ENCODE measurements around the gene ZCWPW1.
A peak's percentile ranks its signal among the peaks of the same experiment; 100 is the strongest.

ZCWPW1 gene, protein sequence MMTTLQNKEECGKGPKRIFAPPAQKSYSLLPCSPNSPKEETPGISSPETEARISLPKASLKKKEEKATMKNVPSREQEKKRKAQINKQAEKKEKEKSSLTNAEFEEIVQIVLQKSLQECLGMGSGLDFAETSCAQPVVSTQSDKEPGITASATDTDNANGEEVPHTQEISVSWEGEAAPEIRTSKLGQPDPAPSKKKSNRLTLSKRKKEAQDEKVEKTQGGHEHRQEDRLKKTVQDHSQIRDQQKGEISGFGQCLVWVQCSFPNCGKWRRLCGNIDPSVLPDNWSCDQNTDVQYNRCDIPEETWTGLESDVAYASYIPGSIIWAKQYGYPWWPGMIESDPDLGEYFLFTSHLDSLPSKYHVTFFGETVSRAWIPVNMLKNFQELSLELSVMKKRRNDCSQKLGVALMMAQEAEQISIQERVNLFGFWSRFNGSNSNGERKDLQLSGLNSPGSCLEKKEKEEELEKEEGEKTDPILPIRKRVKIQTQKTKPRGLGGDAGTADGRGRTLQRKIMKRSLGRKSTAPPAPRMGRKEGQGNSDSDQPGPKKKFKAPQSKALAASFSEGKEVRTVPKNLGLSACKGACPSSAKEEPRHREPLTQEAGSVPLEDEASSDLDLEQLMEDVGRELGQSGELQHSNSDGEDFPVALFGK
- 19.0 to 21.8 reads per million in 2 donors for total RNA-seq

DNA sequence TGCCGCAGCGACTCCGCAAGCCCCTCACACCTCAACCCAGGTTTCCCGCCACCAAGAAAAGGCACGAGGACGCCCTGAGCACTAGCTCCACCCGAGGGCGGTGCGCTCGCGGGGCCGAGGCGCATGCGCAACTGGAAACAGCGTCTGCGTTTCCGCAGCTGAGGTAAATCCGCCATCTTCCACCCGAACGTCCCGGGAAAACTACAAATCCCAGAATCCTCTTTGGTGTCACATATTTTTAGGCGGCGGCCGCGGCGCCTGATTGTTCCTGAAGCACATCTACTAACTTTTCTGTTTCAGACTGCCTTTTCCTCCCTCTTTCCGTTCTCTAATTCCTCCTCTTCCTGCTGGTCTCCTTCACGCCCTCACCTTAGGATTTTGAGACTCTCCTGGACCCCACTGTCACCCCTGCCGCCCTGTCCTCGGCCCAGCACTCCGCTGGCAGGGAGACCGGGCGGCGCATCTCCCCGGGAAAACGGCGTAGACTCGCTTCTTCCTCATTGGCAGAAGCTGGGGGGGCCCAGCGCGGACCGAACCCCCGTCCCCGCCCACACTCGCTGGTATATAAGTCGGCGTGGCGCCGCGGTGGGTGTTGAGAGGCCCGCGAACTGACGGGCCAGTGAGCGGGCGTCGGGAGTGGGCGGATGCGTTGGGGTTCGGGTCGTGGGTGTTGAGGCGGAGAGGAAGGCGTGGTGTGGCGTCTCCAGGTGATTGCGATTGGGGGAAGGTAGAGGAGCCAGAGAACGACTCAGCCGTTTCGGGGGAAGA, at the start of gene ZCWPW1:
Gene ZCWPW1 (minus strand): TSS at position 505 of the 768 bp plus-strand sequence. CDS start 8,054 bp downstream, outside the sequence.
- DNase-seq: peak; percentile 94

DNA sequence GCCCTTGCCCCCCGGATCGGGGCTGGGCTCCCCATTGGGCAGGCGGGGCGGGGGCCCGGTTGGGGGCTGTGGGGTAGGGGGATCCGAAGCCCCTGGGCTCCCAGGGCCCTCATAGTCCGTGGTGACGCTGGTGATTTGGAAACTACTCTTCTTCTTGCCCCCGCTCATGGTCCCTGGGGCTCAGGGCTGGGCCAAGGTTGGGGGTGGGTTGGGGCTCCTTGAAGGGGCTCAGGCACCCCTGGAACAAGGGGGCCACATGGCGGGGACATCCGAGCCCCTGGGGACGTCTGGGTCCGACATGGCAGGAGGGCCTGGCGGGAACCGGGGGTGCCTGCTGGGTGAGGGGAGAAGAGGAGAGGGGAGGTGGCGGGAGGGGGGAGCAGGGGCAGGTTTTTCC, 49.4 kb upstream of the ZCWPW1 start:
- DNase-seq: no peak

DNA sequence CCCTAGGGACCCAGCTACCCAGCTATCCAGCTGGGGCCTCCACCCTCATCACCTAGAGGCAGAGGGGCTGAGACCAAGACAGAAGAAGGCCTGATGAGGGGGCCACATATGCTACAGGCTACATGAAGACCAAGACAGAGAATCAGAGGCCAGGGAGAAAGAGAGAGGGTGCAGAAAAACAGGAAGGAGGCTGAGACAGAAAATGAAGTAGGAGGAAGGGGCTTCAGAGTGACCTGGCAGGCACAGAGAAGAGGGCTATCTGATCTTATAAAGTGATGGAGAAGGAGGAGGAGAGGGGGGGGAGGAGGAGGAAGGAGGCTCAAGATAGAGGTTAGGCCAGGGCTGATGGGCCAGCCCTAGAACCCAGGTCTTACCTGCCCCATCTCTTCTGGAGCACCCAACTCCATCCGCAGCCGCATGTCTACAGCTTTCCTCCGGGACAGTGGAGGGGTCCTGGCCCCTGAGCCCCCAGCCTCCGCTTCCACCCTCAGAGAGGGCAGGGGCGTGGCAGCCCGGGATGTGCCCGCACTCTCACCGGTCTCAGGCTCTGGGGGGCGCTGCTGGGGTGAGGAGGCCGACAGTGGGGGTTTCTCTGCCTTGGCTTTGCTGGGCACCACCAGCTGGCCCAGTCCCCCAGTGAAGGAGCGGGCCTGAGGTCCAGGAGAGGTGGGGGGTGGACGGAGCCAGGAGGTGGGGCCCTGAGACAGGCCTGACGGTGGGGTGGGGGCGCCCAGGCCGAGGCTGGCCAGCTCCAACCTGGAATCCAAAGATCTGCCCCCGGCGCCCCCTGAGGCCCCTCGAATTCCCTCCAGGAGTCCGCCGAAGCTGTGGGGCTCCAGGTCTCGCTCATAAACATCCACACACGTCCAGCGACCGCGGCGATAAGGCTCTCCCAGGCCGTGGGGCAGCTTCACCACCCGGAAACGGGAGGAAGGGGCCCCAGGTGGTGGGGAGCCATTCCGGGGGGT, 48.7 kb upstream of the ZCWPW1 start:
- DNase-seq: no peak

DNA sequence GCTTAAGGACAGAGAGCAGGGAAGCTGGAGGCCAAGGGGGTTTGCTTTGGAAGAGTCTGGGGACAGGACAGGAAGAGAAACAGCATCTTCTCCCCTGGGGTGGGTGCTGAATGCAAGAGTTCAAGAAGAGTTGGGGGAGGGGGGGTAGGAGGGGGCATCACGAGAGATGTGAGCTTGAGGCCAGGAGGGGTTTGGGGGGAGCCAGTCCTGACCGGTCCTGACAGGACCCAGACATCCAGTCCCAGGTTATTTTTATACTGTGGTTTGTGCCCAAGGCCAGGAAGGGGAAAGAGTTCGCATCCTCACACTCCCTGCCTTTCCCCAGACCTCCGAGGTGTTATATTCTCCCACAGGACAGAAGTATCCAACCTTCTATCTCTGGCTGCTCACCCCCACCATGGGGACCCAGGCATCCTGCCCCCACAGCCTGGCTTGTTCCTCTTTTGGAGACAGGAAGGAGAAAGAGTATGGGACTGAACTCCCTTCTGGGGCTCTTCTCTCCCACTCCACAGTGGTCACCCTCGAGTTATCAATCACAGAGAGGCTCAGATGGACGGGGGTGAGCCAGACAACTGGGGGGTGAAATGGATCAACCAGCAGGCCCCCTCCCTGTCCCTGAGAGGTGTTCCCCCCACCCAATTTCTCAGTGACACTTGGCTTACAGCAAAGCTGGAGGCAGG, 47.7 kb upstream of the ZCWPW1 start:
- no peak for DNase-seq

DNA sequence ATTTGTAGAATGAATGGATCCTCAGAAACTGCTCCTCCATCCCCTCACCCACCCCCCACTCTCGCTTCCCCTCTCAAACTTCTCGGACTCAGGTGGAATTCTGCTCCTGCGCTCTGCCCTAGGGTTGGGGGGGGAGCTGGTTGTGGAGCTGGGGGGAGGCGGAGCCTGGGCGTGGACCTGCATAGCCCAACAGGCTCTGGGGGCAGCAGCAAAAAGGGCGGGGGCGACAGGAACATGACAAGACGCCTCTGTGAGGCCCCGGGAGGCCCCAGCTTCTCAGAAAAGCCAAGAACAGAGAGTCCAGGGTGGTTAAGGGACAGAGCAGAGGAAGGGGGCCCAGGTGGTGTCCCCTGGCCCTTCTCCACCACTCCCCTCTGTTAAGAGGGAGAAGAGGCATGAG, 47.0 kb upstream of the ZCWPW1 start:
- DNase-seq: no peak

DNA sequence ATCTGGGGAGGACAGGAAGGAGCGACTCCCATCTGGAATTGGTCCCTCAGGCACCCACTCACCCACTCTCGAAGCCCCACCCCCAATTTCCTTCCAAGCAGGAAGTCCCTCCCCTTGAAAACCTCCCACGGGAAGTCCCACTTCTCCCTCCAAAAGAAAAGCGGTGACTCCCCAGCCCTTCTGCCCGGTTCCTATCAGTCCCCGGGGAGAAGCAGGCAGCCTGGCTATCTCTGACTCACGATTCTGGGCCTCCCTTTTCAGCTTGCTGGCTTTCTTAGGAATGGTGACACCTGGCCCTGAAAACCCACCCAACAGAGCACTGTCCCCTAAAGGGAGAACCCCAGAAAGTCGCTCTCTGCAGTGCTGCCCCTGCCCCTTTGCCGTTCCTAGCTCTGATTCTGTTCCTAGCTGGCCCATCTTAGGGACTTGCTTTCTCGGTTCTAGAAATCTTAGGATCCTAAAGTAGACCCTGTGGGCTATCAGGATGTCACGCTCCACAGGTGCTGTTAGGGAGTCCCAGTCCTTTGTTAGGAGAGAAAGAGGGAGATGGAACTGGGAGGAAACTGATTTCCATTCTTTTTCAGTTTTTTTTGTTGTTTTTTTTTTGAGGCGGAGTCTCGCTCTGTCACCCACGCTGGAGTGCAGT, 44.5 kb upstream of the ZCWPW1 start:
- no peak for DNase-seq

DNA sequence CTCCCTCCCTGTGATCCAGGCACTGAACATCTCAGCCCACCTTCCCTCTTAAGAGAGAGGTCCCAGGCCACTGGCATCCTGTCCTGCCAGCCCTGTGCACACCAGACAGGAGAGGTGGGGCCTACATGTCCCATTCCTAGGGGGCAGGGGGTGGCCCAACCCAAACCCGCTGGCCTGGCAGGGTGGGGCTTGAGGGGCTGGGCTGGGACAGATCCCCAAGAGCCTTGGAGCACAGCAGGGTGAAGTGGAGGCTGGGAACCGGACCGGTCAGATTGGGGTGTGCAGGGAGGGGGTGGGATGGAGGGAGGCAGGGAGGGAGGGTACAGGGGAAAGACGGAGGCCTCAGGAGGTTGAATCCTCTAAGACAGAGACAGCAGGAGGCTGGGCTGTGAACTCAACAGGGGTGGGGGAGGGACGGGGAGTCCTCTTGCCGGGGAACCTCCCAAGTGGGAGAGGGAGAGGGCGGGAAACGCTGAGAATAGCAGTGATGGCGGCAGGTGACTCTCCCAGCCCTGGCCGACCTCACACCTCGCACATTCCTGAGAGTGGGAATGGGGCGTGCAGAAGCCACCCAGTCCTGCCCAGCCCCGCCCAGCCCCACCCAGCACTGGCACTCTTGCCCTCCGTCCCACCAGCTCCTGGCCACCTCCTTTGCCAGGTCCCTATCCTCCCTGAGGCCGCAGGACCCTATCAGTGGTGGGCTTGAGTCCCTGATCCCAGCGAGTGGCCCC, 43.8 kb upstream of the ZCWPW1 start:
- no peak for DNase-seq

DNA sequence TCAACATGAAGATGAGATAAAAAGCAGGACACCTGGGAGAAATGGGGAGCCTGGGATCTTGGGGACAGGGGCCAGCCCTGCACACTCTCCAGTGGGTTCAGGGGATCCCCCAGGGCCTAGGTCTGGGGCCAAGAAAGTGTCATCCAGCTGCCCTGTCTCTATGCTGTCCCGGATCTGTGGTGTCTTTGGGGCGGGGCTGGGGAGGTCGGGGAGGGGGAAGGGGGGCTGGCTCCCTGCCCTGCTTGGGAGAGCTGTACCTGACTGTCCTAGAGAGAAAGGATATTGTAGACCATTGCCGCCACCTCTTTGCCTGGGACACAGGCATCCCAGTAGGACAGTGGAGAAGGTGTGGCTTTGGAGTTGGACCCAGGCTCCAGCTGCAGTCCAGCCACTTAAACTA, 42.5 kb upstream of the ZCWPW1 start:
- no peak for DNase-seq

DNA sequence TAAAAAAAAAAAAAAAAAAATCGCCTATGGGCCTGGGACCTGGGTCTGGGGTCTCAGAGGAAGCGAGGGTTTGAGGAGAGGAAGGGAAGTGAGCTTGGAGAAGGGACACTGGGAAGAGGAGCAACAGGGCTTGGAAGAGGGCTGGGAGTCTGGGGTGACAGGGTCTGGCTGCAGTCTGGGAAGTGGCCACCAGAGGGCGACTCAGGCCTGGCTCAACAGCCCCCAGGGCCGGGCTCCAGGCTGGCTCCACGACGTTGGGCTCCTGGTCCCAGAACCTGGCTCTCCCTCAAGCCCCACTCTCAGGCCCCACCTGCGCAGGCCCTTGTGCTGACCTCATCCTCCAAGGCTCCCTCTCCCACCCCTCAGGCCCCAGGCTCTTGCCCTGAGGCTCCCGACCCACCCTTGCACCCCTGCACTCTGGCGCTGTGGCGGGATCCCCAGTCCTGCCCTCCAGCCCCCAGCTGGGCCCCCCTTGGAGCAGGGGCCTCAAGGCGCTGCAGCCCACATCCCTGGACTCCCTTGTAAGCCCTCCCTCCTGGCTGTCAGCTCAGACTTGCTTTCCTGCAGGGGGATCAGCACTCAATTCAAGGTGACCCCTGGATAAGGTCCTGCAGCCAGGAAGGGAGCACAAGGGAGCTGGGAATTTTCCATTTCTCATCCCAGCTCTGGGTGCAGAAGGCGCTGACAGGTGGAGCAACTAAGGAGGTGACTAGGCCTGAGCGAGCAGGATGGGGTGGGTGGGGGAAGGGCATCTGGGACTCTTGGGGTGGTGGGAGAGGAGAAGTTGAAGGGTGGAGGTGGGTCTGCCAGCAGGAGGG, 40.9 kb upstream of the ZCWPW1 start:
- DNase-seq: peak; percentile 47

DNA sequence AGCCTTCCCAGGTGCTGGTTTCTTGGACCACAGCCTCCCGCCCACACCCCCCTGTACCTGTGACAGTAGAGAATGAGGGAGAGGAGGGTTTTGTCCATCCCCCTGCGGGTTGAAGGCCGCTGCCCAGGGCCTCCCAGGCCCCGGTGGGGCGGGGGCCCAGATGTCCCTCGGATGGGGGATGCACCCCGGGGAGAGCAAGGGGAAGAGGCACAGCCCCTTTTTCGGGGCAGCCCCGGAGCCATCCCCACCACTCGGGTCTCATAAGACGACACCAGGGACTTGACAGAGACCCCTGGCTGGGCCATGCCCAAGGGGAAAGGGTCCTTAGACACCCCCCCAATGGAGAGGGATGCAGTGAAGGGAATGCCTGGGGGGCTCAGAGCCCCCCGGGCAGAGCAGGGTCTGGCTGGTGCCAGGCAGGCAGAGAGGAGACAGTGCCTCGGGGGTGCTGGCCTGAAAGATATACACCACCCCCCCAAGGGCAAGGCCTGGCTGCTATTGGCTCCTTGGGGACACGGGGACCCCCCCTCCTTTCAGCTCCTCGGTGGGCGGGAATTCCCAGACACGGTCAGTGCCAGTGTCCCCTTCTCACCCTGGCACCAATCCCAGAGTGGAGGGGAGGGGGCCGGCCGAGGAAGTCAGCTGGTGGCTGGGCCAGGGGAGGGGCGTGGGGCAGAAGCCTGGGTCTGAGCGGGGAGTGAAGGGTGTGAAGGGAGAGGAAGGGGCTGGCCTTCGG, 39.3 kb upstream of the ZCWPW1 start:
- no peak for DNase-seq

DNA sequence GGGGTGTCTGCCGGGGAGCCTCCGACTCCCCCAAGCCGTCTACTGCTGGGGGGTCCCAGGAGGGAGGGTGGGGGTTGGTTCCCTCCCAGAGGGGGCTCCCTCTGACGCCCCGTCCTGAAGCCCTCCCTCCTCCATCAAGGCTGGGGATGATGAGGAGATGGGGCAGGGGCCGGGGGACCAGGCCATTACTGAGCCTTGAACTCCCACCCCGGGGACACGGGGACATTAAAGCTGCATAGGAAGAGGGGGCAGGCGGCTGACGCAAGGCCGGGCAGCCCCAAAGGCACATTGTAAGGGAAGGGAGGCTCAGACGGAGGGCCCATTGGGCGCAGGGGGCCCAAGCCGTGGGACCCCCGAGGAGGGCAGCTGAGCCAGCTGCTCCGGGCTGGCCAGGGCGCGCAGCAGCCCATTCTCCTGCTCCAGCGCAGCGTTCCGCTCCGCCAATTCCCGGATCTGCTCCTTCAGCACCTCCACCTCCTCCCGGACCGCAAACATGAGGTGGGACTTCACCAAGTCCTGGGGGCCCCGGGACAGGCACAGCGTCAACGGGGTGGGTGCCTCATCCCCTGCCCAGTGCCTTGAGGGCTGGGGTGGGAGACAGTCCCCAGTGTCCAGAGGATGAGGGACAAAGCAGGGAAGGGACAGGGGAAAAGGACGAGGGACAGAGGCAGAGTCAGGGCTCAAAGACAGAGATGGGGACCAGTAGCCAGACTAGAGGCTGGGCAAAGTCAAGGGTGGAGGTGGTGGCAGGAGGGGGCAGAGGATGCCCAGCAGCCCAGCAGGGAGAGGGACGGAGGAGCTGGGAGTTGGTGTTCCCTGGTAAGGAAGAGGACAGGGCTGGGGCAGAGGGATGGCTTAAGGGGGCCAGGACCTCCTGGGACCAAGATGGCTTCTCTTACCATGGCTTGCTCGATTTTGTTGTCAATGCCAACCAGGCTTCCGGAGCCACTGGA, 38.4 kb upstream of the ZCWPW1 start:
- no peak for DNase-seq

DNA sequence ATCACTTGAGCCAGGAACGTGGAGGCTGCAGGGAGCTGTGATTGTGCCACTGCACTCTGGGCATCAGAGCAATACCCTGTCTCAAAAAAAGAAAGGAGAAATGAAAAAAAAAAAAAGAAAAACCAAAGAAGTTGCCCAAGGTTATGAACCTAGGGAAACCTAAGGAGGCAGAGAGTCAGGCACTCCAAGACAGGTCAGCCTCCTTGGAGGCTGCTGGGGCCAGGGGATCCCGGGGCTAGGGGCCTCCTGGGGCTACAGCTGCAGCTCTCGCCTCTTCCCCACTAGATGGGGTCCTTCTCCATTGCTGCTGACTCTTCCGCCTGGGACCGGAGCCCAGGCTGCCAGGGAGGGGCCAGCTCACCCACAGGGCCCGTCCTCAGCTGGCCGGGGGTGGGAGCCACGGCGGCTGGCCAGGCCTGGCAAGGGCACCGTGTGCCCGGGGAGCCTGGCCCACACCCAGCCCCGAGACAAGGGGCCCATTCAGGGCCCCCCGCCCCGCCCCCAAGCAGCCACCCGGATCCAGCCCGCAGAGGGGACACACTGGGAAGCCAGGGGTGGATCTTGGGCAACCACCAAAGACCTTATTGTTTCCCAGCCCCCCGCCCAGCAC, 37.3 kb upstream of the ZCWPW1 start:
- no peak for DNase-seq

DNA sequence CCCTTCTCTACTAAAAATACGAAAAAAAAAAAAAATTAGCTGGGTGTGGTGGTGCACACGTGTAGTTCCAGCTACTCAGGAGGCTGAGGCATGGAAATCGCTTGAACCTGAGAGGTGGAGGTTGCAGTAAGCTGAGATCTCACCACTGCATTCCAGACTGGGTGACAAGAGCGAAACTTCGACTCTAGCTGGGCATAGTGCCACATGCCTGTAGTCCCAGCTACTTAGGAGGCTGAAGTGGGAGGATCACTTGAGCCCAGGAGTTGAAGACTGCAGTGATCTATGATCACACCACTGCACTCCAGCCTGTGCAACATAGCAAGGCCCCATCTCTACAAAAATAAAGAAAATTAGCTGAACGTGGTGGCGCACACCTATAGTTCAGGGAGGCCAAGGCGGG, 36.8 kb upstream of the ZCWPW1 start:
- DNase-seq: no peak

DNA sequence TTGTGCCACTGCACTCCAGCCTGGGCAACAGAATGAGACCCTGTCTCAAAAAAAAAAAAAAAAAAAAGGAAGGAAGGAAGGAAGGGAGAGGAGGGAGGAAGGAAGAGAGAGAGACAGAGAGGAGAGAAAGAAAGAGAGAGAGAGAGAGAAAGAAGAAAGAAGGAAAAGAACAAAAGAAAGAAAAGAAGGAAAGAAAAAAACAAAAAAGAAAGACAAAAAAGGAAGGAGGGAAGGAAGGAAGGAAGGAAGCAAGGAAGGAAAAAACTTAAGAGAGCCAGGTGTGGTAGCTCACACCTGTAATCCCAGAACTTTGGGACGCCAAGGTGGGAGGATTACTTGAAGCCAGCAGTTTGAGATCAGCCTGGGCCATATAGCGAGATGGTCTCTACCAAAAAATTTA, 36.3 kb upstream of the ZCWPW1 start:
- no peak for DNase-seq

DNA sequence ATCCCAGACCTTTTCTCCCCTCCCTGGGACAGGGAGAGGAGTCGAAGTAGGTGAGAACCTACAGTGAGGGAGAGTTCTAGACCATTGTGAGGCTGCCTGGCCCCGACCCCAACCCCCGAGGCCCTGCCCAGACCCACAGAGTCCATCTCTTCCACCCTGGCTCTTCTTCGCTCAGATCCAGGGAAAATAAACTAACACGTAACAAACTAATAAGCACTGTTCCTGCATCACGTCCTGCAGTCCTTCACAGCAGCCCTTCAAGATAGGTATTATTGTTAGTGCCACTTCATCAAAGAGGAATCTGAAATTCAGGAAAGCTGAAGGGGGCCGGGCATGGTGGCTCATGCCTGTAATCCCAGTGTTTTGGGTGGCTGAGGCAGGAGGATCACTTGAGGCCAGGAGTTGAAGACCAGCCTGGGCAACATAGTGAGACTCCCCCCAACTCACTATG, 35.7 kb upstream of the ZCWPW1 start, which contains the start of gene SPACDR:
Gene SPACDR (minus strand): TSS at position 51 of the 451 bp plus-strand sequence. CDS start 235 bp downstream, outside the sequence.
- DNase-seq: no peak

DNA sequence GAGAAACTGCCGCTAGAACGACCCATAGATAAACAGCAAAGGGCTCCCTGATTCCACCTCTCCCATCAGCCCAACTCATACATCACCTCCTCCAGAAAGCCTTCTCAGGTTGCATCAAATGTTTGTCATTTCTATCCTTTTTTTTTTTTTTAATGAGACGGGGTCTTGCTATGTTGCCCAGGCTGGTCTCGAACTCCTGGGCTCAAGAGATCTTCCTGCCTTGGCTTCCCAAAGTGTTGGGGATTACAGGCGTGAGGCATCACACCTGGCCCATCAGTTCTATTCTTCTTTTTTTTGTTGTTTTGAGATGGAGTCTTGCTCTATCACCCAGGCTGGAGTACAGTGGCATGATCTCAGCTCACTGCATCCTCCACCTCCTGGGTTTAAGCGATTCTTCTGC, 28.5 kb upstream of the ZCWPW1 start:
- no peak for DNase-seq

DNA sequence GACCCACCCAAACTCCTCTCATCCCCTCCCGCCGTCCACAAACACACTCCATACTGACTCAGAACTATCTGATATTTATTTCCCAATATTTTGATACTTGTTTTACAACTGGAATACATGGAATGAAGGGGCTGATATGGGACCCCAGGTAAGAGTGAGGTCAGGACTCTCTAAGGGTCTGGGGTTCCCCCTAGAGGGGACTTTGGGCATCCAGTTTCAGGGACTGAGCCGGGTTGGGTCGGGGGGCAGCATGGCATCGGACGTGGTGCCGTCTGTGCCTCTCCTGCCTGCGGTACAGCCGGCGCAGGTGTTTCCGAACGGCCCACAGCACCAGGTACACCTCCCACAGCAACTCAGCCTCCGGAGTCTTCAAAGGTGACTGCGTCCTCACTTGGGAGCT, 28.1 kb upstream of the ZCWPW1 start:
- DNase-seq: no peak

All from activated gamma-delta T cell (primary cell).